Lower leg skin (tissue), 3 donors: ENCODE data around the gene PLA2G2D.

Experiments used
- CTCF ChIP-seq, 3 donors: fragments of 450-650 bp; IDR thresholded peaks; one replicate each; pipeline ENCODE4 v1.5.1; 2016; ENCODE audit warnings: antibody characterized with exemption in 3 of 3, mild to moderate bottlenecking in 3 of 3, moderate library complexity in 2 of 3
- POLR2A ChIP-seq, 2 donors: fragments of 450-650 bp; IDR thresholded peaks; one replicate each; pipeline ENCODE4 v1.6.1; 2016 to 2017; ENCODE audit warnings: antibody characterized with exemption in 2 of 2, mild to moderate bottlenecking in 1 of 2, moderate library complexity in 1 of 2

- TF ChIP-seq CTCF (IDR thresholded peaks at IDR 0.05) = no peak
- TF ChIP-seq POLR2A (IDR thresholded peaks at IDR 0.05) = no peak
Measured at GRCh38 chr1:20126806-20127440, 7.6 kb upstream of the PLA2G2D start.
